Measurements from ENCODE around the gene ATAD3C. TPM values are rescaled to one million over a fixed set of nuclear protein-coding genes. Genes with fewer than 3 reads are reported as not detected.

Gene ATAD3C
- total and polyA plus RNA-seq, 10 of the 15 experiments (the other 5 are each of a cell fraction or from before 2014, with no cell fraction given) = 0.03 to 3.1 (median 0.86) TPM

- TF ChIP-seq, protein P1, sequence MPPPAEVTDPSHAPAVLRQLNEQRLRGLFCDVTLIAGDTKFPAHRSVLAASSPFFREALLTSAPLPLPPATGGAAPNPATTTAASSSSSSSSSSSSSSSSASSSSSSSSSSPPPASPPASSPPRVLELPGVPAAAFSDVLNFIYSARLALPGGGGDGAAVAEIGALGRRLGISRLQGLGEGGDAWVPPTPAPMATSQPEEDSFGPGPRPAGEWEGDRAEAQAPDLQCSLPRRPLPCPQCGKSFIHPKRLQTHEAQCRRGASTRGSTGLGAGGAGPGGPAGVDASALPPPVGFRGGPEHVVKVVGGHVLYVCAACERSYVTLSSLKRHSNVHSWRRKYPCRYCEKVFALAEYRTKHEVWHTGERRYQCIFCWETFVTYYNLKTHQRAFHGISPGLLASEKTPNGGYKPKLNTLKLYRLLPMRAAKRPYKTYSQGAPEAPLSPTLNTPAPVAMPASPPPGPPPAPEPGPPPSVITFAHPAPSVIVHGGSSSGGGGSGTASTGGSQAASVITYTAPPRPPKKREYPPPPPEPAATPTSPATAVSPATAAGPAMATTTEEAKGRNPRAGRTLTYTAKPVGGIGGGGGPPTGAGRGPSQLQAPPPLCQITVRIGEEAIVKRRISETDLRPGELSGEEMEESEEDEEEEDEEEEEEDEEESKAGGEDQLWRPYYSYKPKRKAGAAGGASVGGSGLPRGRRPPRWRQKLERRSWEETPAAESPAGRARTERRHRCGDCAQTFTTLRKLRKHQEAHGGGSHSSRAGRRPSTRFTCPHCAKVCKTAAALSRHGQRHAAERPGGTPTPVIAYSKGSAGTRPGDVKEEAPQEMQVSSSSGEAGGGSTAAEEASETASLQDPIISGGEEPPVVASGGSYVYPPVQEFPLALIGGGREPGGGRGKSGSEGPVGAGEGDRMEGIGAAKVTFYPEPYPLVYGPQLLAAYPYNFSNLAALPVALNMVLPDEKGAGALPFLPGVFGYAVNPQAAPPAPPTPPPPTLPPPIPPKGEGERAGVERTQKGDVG (CRISPR knock-in tag; IDR thresholded peaks at IDR 0.05) = no peak
- TF ChIP-seq PRDM15 (CRISPR knock-in tag; IDR thresholded peaks at IDR 0.05) = no peak
Measured at GRCh38 chr1:1427106-1427819, 22.2 kb upstream of the ATAD3C start (continued).

DNA sequence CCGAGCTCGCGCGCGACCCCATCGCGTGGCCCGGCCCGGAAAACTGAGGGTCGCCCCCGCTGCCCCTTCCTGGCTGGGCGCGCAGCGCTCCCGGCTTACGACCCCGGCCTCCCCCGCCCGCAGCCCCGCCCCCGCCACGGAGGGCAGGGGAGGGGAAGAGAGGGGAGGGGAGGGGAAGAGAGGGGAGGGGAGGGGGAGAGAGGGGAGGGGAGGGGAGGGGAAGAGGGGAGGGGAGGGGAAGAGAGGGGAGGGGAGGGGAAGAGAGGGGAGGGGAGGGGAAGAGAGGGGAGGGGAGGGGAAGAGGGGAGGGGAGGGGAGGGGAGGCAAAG lies 21.7 kb upstream of the ATAD3C start:
- Histone ChIP-seq H3K27me3 (replicated peaks in 1 of 2; ENCODE audit: control insufficient read depth in 2 of 2, insufficient read depth in 2 of 2, low read length in 1 of 2) (peaks cover 0 to 2% of the 10 kb centered on the region in 2 experiments; a peak in 1 of 4 replicates), H3K4me2 (ENCODE audit: control insufficient read depth, insufficient read depth) (no peak overlapping the region), H3K4me1 (ENCODE audit: control insufficient read depth, insufficient read depth, low read length) (no peaks in the 10 kb centered on the region), H3K4me3 (no peak overlapping the region), H3K9ac (ENCODE audit: control insufficient read depth, insufficient read depth, low read length) (no peak overlapping the region), H3K79me2 (ENCODE audit: control insufficient read depth, insufficient read depth, low read length) (no peaks in the 10 kb centered on the region), H2AFZ (ENCODE audit: control insufficient read depth, low read depth, low read length) (no peak overlapping the region), H3K9me3 (replicated peaks; ENCODE audit: control insufficient read depth, insufficient read depth, low read length) (no peaks in the 10 kb centered on the region), H3K36me3 (ENCODE audit: control insufficient read depth in 2 of 2, insufficient read depth in 2 of 2, low read length in 1 of 2) (no peaks in the 10 kb centered on the region), H3K27ac (ENCODE audit: control insufficient read depth, insufficient read depth) (no peak overlapping the region), H4K20me1 (ENCODE audit: control insufficient read depth, insufficient read depth) (no peaks in the 10 kb centered on the region)
- RAD21 ChIA-PET (ENCODE audit: unreplicated experiment) = no interaction called here
- SMC1A ChIA-PET (ENCODE audit: uncharacterized antibody, unreplicated experiment) = no interaction called here
- POLR2A ChIA-PET = no interaction called here
- FAIRE-seq (no peak), ATAC-seq (no peak), DNase-seq (ENCODE audit: low read depth, low spot score) (no peak)
- intact Hi-C loops (cut with micrococcal nuclease; ENCODE audit: unreplicated experiment) (no loop called here), in situ Hi-C loops (cut with MboI) (no loop called here)
- CTCF ChIA-PET = no interaction called here
- BruUV-seq (replicated peaks) = no TSS peak
- 0% methylated on average over 1 of the region's 22 CpGs for WGBS (ENCODE audit: insufficient coverage, insufficient replicate concordance, low lambda C conversion rate, missing lambda C conversion rate)
- TF ChIP-seq CBX5 (IDR thresholded peaks at IDR 0.05; ENCODE audit: low read depth) = no peak
- no peak for TF ChIP-seq EED (IDR thresholded peaks at IDR 0.05; ENCODE audit: low read depth)
- TF ChIP-seq SUPT20H (IDR thresholded peaks at IDR 0.05; ENCODE audit: borderline replicate concordance, control insufficient read depth, low read depth, low read length) = no peak
- TF ChIP-seq KAT2A (conservative IDR thresholded peaks at IDR 0.05; ENCODE audit: control insufficient read depth, low read depth, low read length) = no peak
- TF ChIP-seq ZNF384 (IDR thresholded peaks at IDR 0.05; ENCODE audit: borderline replicate concordance, low read depth, low read length) = no peak
- no peak for TF ChIP-seq YY1 (IDR thresholded peaks at IDR 0.05; ENCODE audit: low read depth, low read length)
- TF ChIP-seq GABPA (IDR thresholded peaks at IDR 0.05; ENCODE audit: low read depth) = no peak
- TF ChIP-seq HCFC1 (IDR thresholded peaks at IDR 0.05; ENCODE audit: low read length) = no peak
- TF ChIP-seq SREBF2 (IDR thresholded peaks at IDR 0.05; ENCODE audit: low read length) = no peak
- TF ChIP-seq KLF5 (IDR thresholded peaks at IDR 0.05; ENCODE audit: partially characterized antibody) = no peak
- TF ChIP-seq MLLT1 (IDR thresholded peaks at IDR 0.05) = no peak

All from GM12878 (cell line).